GM18951 (cell line): ENCODE results near the gene RASD2.

ENCODE experiments used
- POLR2A ChIP-seq: IDR thresholded peaks from 4 replicates; pipeline ENCODE4 v1.6.1; 2011; ENCODE audit warnings: mild to moderate bottlenecking; ENCODE audit not compliant: insufficient read length, insufficient read depth; ENCODE audit errors: extremely low read depth
- in situ Hi-C: fragments of 300-500 bp; cut with MboI; formaldehyde crosslinking; loops from one replicate; pipeline ENCODE4 v1.12.0; 2022; ENCODE audit warnings: low sequenced_read_pairs, mixed read lengths, inconsistent platforms; ENCODE audit not compliant: unreplicated experiment

RASD2 gene

GRCh38 chr22:35552196-35552842 lies 11.7 kb downstream of the RASD2 start:
- in situ Hi-C loops: no loop called here
- TF ChIP-seq POLR2A: no peak

- no peak for TF ChIP-seq POLR2A
- in situ Hi-C loops: no loop called here
These were observed 12.2 kb downstream of the RASD2 start for GRCh38 chr22:35552846-35553245.

- TF ChIP-seq POLR2A: no peak
These were observed 12.7 kb downstream of the RASD2 start for GRCh38 chr22:35553341-35553740.

GRCh38 chr22:35554297-35554845 lies 13.7 kb downstream of the RASD2 start:
- in situ Hi-C loops: no loop called here

More at GRCh38 chr22:35553341-35553740, 12.7 kb downstream of the RASD2 start:
- in situ Hi-C loops: no loop called here

GRCh38 chr22:35555483-35555890 lies 14.9 kb downstream of the RASD2 start:
- in situ Hi-C loops: no loop called here

More at GRCh38 chr22:35554297-35554845, 13.7 kb downstream of the RASD2 start:
- TF ChIP-seq POLR2A: no peak

GRCh38 chr22:35555946-35556547 lies 15.4 kb downstream of the RASD2 start:
- TF ChIP-seq POLR2A: no peak
- in situ Hi-C loops: no loop called here

More at GRCh38 chr22:35555483-35555890, 14.9 kb downstream of the RASD2 start:
- TF ChIP-seq POLR2A: no peak

- in situ Hi-C loops: no loop called here
- TF ChIP-seq POLR2A: no peak
These were observed 16.0 kb downstream of the RASD2 start for GRCh38 chr22:35556666-35557065.

- in situ Hi-C loops: no loop called here
- TF ChIP-seq POLR2A: no peak
These were observed 17.4 kb downstream of the RASD2 start for GRCh38 chr22:35558031-35558430.

- TF ChIP-seq POLR2A: no peak
- in situ Hi-C loops: no loop called here
These were observed 18.1 kb downstream of the RASD2 start for GRCh38 chr22:35558719-35559118.

GRCh38 chr22:35559354-35560005 lies 18.8 kb downstream of the RASD2 start:
- no peak for TF ChIP-seq POLR2A
- in situ Hi-C loops: no loop called here

GRCh38 chr22:35560366-35560765 lies 19.7 kb downstream of the RASD2 start:
- TF ChIP-seq POLR2A: no peak
- in situ Hi-C loops: no loop called here

- TF ChIP-seq POLR2A: no peak
- in situ Hi-C loops: no loop called here
These were observed 20.2 kb downstream of the RASD2 start for GRCh38 chr22:35560824-35561223.

GRCh38 chr22:35561796-35562526 lies 21.3 kb downstream of the RASD2 start:
- in situ Hi-C loops: no loop called here
- TF ChIP-seq POLR2A: no peak
